ENCODE measurements around the gene CNGA2. TPM values are rescaled to one million over a fixed set of nuclear protein-coding genes. Genes with fewer than 3 reads are reported as not detected.

The CNGA2 gene
- total and polyA plus RNA-seq, 2 experiments from 2014 or later: not detected

DNA sequence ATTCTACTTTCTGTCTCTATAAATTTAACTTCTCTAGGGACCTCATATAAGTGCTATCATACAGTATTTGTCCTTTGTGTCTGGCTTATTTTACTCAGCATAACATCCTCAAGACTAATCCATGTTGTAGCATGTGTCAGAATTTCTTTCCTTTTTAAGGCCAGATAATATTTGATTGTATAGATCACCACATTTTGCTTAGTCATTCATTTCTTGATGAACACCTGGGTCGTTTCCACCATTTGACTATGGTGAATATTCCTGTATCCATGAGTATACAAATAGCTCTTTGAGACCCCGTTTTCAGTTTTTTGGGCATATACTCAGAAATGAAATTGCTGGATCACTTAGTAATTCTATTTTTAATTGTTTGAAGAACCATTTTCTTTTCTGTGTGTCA is 12.0 kb downstream of the CNGA2 start:
- no peak for TF ChIP-seq NANOG (IDR thresholded peaks at IDR 0.05; ENCODE audit: borderline replicate concordance)
- no peak for TF ChIP-seq EZH2phosphoT487 (IDR thresholded peaks at IDR 0.05; ENCODE audit: unreplicated experiment)
- TF ChIP-seq CREB1 (CRISPR knock-in tag; IDR thresholded peaks at IDR 0.05; ENCODE audit: low read depth): no peak
- Histone ChIP-seq H3K9me2 (ENCODE audit: insufficient read depth) (no peaks in the 10 kb centered on the region), H3F3A (replicated peaks; ENCODE audit: low read depth) (no peaks in the 10 kb centered on the region), H3K79me2 (replicated peaks; ENCODE audit: insufficient read depth) (no peaks in the 10 kb centered on the region), H3K4me1 (ENCODE audit: insufficient read depth) (peaks cover 7% of the 10 kb centered on the region; the same call in 1 of the 2 replicates), H4K20me1 (replicated peaks; ENCODE audit: insufficient read depth) (no peaks in the 10 kb centered on the region), H3K4me2 (no peak overlapping the region), H3K27ac (ENCODE audit: low read depth) (no peak overlapping the region), H3K36me3 (ENCODE audit: insufficient read depth) (no peaks in the 10 kb centered on the region), H3K27me3 (ENCODE audit: insufficient read depth) (no peaks in the 10 kb centered on the region), H3K4me3 (no peak overlapping the region), H2AFZ (no peak overlapping the region)
- Mint-ChIP-seq H3K36me3 (ENCODE audit: low read depth) (no peaks in the 10 kb centered on the region), H3K9me3 (no peaks in the 10 kb centered on the region), H3K27me3 (ENCODE audit: insufficient read depth, low read depth, poor library complexity) (no peaks in the 10 kb centered on the region), H3K27ac (no peak overlapping the region), H3K4me3 (no peak overlapping the region), H3K4me1 (peaks cover 12% of the 10 kb centered on the region; the same call in 2 of the 3 replicates)
- no peak for DNase-seq (ENCODE audit: low spot score)
- no peak for ATAC-seq

DNA sequence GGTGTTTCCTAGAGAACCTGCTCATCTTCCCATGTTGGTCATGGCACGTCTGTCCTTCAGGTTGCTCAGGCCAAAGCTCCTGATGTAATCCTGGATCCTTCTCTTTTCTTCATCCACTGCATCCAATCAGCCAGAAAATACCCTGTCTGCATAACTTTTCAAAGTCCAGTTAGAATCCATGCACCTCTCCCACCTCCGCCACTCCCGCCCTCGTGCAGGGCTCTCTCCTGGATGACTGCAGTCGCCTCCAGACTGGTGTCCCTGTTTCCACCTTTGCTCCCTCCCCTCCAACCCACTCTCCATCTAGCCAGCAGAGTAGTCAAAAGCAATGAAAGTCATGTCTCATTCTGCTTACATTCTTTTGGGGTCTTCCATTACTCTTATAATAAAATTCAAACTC is 16.0 kb downstream of the CNGA2 start:
- H3K79me2 ChIP-seq (replicated peaks; ENCODE audit: insufficient read depth): no peaks in the 10 kb centered on the region
- DNase-seq (ENCODE audit: low spot score) (no peak), ATAC-seq (no peak)
- Mint-ChIP-seq H3K27ac (no peak overlapping the region), H3K4me1 (peaks cover 15% of the 10 kb centered on the region; the same call in 2 of the 3 replicates), H3K4me3 (no peak overlapping the region), H3K36me3 (ENCODE audit: low read depth) (no peaks in the 10 kb centered on the region), H3K27me3 (ENCODE audit: insufficient read depth, low read depth, poor library complexity) (peaks cover 2% of the 10 kb centered on the region), H3K9me3 (no peaks in the 10 kb centered on the region)
- no peak overlapping the region for H2AFZ ChIP-seq
- no peak overlapping the region for H3K27ac ChIP-seq (ENCODE audit: low read depth)
- H3K9me2 ChIP-seq (ENCODE audit: insufficient read depth): no peaks in the 10 kb centered on the region
- no peaks in the 10 kb centered on the region for H3F3A ChIP-seq (replicated peaks; ENCODE audit: low read depth)
- no peaks in the 10 kb centered on the region for H4K20me1 ChIP-seq (replicated peaks; ENCODE audit: insufficient read depth)
- H3K36me3 ChIP-seq (ENCODE audit: insufficient read depth): no peaks in the 10 kb centered on the region
- peaks cover 7% of the 10 kb centered on the region; the same call in 1 of the 2 replicates for H3K4me1 ChIP-seq (ENCODE audit: insufficient read depth)
- no peaks in the 10 kb centered on the region for H3K27me3 ChIP-seq (ENCODE audit: insufficient read depth)
- H3K4me2 ChIP-seq: no peak overlapping the region
- H3K4me3 ChIP-seq: no peak overlapping the region
- TF ChIP-seq EZH2 (IDR thresholded peaks at IDR 0.05; ENCODE audit: low read depth, unreplicated experiment): no peak
- no peak for TF ChIP-seq EZH2phosphoT487 (IDR thresholded peaks at IDR 0.05; ENCODE audit: unreplicated experiment)
- TF ChIP-seq, protein P1, sequence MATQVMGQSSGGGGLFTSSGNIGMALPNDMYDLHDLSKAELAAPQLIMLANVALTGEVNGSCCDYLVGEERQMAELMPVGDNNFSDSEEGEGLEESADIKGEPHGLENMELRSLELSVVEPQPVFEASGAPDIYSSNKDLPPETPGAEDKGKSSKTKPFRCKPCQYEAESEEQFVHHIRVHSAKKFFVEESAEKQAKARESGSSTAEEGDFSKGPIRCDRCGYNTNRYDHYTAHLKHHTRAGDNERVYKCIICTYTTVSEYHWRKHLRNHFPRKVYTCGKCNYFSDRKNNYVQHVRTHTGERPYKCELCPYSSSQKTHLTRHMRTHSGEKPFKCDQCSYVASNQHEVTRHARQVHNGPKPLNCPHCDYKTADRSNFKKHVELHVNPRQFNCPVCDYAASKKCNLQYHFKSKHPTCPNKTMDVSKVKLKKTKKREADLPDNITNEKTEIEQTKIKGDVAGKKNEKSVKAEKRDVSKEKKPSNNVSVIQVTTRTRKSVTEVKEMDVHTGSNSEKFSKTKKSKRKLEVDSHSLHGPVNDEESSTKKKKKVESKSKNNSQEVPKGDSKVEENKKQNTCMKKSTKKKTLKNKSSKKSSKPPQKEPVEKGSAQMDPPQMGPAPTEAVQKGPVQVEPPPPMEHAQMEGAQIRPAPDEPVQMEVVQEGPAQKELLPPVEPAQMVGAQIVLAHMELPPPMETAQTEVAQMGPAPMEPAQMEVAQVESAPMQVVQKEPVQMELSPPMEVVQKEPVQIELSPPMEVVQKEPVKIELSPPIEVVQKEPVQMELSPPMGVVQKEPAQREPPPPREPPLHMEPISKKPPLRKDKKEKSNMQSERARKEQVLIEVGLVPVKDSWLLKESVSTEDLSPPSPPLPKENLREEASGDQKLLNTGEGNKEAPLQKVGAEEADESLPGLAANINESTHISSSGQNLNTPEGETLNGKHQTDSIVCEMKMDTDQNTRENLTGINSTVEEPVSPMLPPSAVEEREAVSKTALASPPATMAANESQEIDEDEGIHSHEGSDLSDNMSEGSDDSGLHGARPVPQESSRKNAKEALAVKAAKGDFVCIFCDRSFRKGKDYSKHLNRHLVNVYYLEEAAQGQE (IDR thresholded peaks at IDR 0.05; ENCODE audit: unreplicated experiment): no peak
- no peak for TF ChIP-seq ZNF114 (CRISPR knock-in tag; IDR thresholded peaks at IDR 0.05)
- TF ChIP-seq, protein P2, sequence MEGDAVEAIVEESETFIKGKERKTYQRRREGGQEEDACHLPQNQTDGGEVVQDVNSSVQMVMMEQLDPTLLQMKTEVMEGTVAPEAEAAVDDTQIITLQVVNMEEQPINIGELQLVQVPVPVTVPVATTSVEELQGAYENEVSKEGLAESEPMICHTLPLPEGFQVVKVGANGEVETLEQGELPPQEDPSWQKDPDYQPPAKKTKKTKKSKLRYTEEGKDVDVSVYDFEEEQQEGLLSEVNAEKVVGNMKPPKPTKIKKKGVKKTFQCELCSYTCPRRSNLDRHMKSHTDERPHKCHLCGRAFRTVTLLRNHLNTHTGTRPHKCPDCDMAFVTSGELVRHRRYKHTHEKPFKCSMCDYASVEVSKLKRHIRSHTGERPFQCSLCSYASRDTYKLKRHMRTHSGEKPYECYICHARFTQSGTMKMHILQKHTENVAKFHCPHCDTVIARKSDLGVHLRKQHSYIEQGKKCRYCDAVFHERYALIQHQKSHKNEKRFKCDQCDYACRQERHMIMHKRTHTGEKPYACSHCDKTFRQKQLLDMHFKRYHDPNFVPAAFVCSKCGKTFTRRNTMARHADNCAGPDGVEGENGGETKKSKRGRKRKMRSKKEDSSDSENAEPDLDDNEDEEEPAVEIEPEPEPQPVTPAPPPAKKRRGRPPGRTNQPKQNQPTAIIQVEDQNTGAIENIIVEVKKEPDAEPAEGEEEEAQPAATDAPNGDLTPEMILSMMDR (conservative IDR thresholded peaks at IDR 0.05; ENCODE audit: low read depth in 2 of 2): no peak
- no peak for TF ChIP-seq JUNB (IDR thresholded peaks at IDR 0.05; ENCODE audit: unreplicated experiment)
- no peak for TF ChIP-seq NANOG (IDR thresholded peaks at IDR 0.05; ENCODE audit: borderline replicate concordance)
- no peak for TF ChIP-seq CREB1 (CRISPR knock-in tag; IDR thresholded peaks at IDR 0.05; ENCODE audit: low read depth)
- no peak for TF ChIP-seq ZNF331 (CRISPR knock-in tag; IDR thresholded peaks at IDR 0.05; ENCODE audit: low read depth)
- TF ChIP-seq POLR2AphosphoS5 (IDR thresholded peaks at IDR 0.05; ENCODE audit: low read depth): no peak
- TF ChIP-seq, protein P3, sequence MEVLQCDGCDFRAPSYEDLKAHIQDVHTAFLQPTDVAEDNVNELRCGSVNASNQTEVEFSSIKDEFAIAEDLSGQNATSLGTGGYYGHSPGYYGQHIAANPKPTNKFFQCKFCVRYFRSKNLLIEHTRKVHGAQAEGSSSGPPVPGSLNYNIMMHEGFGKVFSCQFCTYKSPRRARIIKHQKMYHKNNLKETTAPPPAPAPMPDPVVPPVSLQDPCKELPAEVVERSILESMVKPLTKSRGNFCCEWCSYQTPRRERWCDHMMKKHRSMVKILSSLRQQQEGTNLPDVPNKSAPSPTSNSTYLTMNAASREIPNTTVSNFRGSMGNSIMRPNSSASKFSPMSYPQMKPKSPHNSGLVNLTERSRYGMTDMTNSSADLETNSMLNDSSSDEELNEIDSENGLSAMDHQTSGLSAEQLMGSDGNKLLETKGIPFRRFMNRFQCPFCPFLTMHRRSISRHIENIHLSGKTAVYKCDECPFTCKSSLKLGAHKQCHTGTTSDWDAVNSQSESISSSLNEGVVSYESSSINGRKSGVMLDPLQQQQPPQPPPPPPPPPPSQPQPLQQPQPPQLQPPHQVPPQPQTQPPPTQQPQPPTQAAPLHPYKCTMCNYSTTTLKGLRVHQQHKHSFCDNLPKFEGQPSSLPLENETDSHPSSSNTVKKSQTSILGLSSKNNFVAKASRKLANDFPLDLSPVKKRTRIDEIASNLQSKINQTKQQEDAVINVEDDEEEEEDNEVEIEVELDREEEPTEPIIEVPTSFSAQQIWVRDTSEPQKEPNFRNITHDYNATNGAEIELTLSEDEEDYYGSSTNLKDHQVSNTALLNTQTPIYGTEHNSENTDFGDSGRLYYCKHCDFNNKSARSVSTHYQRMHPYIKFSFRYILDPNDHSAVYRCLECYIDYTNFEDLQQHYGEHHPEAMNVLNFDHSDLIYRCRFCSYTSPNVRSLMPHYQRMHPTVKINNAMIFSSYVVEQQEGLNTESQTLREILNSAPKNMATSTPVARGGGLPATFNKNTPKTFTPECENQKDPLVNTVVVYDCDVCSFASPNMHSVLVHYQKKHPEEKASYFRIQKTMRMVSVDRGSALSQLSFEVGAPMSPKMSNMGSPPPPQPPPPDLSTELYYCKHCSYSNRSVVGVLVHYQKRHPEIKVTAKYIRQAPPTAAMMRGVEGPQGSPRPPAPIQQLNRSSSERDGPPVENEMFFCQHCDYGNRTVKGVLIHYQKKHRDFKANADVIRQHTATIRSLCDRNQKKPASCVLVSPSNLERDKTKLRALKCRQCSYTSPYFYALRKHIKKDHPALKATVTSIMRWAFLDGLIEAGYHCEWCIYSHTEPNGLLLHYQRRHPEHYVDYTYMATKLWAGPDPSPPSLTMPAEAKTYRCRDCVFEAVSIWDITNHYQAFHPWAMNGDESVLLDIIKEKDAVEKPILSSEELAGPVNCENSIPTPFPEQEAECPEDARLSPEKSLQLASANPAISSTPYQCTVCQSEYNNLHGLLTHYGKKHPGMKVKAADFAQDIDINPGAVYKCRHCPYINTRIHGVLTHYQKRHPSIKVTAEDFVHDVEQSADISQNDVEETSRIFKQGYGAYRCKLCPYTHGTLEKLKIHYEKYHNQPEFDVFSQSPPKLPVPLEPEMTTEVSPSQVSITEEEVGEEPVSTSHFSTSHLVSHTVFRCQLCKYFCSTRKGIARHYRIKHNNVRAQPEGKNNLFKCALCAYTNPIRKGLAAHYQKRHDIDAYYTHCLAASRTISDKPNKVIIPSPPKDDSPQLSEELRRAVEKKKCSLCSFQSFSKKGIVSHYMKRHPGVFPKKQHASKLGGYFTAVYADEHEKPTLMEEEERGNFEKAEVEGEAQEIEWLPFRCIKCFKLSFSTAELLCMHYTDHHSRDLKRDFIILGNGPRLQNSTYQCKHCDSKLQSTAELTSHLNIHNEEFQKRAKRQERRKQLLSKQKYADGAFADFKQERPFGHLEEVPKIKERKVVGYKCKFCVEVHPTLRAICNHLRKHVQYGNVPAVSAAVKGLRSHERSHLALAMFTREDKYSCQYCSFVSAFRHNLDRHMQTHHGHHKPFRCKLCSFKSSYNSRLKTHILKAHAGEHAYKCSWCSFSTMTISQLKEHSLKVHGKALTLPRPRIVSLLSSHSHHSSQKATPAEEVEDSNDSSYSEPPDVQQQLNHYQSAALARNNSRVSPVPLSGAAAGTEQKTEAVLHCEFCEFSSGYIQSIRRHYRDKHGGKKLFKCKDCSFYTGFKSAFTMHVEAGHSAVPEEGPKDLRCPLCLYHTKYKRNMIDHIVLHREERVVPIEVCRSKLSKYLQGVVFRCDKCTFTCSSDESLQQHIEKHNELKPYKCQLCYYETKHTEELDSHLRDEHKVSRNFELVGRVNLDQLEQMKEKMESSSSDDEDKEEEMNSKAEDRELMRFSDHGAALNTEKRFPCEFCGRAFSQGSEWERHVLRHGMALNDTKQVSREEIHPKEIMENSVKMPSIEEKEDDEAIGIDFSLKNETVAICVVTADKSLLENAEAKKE (CRISPR knock-in tag; IDR thresholded peaks at IDR 0.05): no peak

All from GM23338 (cell line).